Measurements from ENCODE around the gene SMARCA2.

Gene SMARCA2

DNA sequence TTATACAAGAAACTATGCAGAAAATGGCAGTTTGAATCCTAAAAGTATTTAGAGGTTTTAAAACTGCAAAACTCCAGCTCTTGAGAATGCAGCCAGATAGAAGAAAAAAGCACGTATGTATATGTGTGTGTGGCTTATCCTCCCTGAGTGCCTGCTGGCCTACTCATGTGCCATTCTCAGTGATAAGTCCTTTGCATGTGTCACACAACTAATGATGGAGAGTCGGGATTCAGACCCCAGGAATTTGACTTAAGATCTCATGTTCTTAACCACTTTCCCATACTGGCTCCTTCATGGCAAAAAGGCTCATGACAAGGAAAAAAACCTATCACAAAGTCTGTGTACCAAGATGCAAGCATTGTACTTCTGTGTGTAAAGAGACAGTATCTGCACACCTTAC lies 26.6 kb downstream of the SMARCA2 start:
- H3K4me1 ChIP-seq (ENCODE audit: control insufficient read depth, insufficient read depth, low read length, unreplicated experiment): no peaks in the 10 kb centered on the region
- H3K27ac ChIP-seq (ENCODE audit: low read depth, low read length): no peak overlapping the region
- no peaks in the 10 kb centered on the region for H3K79me2 ChIP-seq (ENCODE audit: control insufficient read depth, insufficient read depth, low read length, unreplicated experiment)
- no peaks in the 10 kb centered on the region for H3K27me3 ChIP-seq (ENCODE audit: insufficient read depth, low read length)
- H2AFZ ChIP-seq (ENCODE audit: low read length, unreplicated experiment): no peak overlapping the region
- H3K36me3 ChIP-seq (ENCODE audit: insufficient read depth, low read length): 0 out of 2 replicates have a peak, but pooled peaks cover 6% of the 10 kb centered on the region
- H3K4me3 ChIP-seq (ENCODE audit: low read depth, low read length): no peak overlapping the region

DNA sequence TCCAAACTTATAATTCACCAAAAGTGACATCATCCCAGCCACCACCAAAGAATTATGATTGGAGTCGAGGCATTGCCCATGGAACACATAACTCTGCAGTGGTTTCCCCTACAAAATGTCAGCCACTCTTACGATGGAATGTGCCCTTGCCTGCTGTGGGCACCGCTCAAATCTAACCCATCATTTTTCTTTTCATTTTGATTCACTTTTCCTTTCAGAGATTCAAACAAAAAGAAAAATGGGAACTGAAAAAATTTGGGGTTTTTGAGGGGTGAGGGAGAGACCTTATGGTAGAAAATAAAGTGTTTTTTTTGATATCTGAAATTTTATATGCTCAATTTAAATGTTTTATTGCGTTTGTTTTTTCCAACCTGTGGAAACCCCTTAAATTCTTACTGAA lies 28.1 kb downstream of the SMARCA2 start:
- no peaks in the 10 kb centered on the region for H3K79me2 ChIP-seq (ENCODE audit: control insufficient read depth, insufficient read depth, low read length, unreplicated experiment)
- no peak overlapping the region for H2AFZ ChIP-seq (ENCODE audit: low read length, unreplicated experiment)
- no peak overlapping the region for H3K27ac ChIP-seq (ENCODE audit: low read depth, low read length)
- H3K36me3 ChIP-seq (ENCODE audit: insufficient read depth, low read length): 0 out of 2 replicates have a peak, but pooled peaks cover 6% of the 10 kb centered on the region
- no peaks in the 10 kb centered on the region for H3K27me3 ChIP-seq (ENCODE audit: insufficient read depth, low read length)
- H3K4me1 ChIP-seq (ENCODE audit: control insufficient read depth, insufficient read depth, low read length, unreplicated experiment): no peaks in the 10 kb centered on the region
- H3K4me3 ChIP-seq (ENCODE audit: low read depth, low read length): no peak overlapping the region

- no peaks in the 10 kb centered on the region for H3K79me2 ChIP-seq (ENCODE audit: control insufficient read depth, insufficient read depth, low read length, unreplicated experiment)
Observed at GRCh38 chr9:2043881-2044462, 28.8 kb downstream of the SMARCA2 start.

GRCh38 chr9:2047144-2047671 lies 32.1 kb downstream of the SMARCA2 start:
- Histone ChIP-seq H3K4me1 (ENCODE audit: control insufficient read depth, insufficient read depth, low read length, unreplicated experiment) (peaks cover 3% of the 10 kb centered on the region), H2AFZ (ENCODE audit: low read length, unreplicated experiment) (no peak overlapping the region), H3K36me3 (ENCODE audit: insufficient read depth, low read length) (no peaks in the 10 kb centered on the region), H3K27ac (ENCODE audit: low read depth, low read length) (no peak overlapping the region), H3K4me3 (ENCODE audit: low read depth, low read length) (no peak overlapping the region), H3K27me3 (ENCODE audit: insufficient read depth, low read length) (no peaks in the 10 kb centered on the region), H3K79me2 (ENCODE audit: control insufficient read depth, insufficient read depth, low read length, unreplicated experiment) (no peaks in the 10 kb centered on the region)

More at GRCh38 chr9:2043881-2044462, 28.8 kb downstream of the SMARCA2 start:
- Histone ChIP-seq H3K36me3 (ENCODE audit: insufficient read depth, low read length) (0 out of 2 replicates have a peak, but pooled peaks cover 6% of the 10 kb centered on the region), H3K4me3 (ENCODE audit: low read depth, low read length) (no peak overlapping the region), H3K4me1 (ENCODE audit: control insufficient read depth, insufficient read depth, low read length, unreplicated experiment) (no peaks in the 10 kb centered on the region), H3K27me3 (ENCODE audit: insufficient read depth, low read length) (no peaks in the 10 kb centered on the region), H2AFZ (ENCODE audit: low read length, unreplicated experiment) (no peak overlapping the region), H3K27ac (ENCODE audit: low read depth, low read length) (no peak overlapping the region)

- no peaks in the 10 kb centered on the region for H3K27me3 ChIP-seq (ENCODE audit: insufficient read depth, low read length)
- peaks cover 3% of the 10 kb centered on the region for H3K4me1 ChIP-seq (ENCODE audit: control insufficient read depth, insufficient read depth, low read length, unreplicated experiment)
- no peaks in the 10 kb centered on the region for H3K79me2 ChIP-seq (ENCODE audit: control insufficient read depth, insufficient read depth, low read length, unreplicated experiment)
- H3K36me3 ChIP-seq (ENCODE audit: insufficient read depth, low read length): no peaks in the 10 kb centered on the region
- no peak overlapping the region for H2AFZ ChIP-seq (ENCODE audit: low read length, unreplicated experiment)
- H3K27ac ChIP-seq (ENCODE audit: low read depth, low read length): no peak overlapping the region
- H3K4me3 ChIP-seq (ENCODE audit: low read depth, low read length): no peak overlapping the region
Observed at GRCh38 chr9:2047916-2048315, 32.8 kb downstream of the SMARCA2 start.

DNA sequence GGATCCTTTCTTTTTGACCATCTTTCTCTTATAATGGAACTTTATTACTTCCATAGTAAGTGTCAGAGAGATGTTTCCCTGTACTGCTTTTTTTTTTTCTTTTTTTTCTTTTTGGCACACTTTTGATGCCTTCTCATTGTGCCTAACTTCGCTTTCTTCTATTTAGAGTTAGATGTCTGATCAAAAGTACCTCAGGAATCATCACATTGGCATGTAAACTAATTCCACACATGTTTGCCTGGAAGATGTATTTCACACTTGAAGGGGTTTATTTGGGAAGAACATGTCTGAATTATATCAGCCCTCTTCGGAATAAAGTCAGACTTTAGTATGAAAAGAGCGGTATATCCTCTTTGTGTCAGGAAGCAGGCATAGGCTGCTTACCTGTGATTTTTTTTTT lies 35.1 kb downstream of the SMARCA2 start:
- H2AFZ ChIP-seq (ENCODE audit: low read length, unreplicated experiment): no peak overlapping the region
- no peaks in the 10 kb centered on the region for H3K36me3 ChIP-seq (ENCODE audit: insufficient read depth, low read length)
- no peak overlapping the region for H3K4me3 ChIP-seq (ENCODE audit: low read depth, low read length)
- no peaks in the 10 kb centered on the region for H3K79me2 ChIP-seq (ENCODE audit: control insufficient read depth, insufficient read depth, low read length, unreplicated experiment)
- no peaks in the 10 kb centered on the region for H3K27me3 ChIP-seq (ENCODE audit: insufficient read depth, low read length)
- H3K4me1 ChIP-seq (ENCODE audit: control insufficient read depth, insufficient read depth, low read length, unreplicated experiment): peaks cover 13% of the 10 kb centered on the region
- H3K27ac ChIP-seq (ENCODE audit: low read depth, low read length): no peak overlapping the region

DNA sequence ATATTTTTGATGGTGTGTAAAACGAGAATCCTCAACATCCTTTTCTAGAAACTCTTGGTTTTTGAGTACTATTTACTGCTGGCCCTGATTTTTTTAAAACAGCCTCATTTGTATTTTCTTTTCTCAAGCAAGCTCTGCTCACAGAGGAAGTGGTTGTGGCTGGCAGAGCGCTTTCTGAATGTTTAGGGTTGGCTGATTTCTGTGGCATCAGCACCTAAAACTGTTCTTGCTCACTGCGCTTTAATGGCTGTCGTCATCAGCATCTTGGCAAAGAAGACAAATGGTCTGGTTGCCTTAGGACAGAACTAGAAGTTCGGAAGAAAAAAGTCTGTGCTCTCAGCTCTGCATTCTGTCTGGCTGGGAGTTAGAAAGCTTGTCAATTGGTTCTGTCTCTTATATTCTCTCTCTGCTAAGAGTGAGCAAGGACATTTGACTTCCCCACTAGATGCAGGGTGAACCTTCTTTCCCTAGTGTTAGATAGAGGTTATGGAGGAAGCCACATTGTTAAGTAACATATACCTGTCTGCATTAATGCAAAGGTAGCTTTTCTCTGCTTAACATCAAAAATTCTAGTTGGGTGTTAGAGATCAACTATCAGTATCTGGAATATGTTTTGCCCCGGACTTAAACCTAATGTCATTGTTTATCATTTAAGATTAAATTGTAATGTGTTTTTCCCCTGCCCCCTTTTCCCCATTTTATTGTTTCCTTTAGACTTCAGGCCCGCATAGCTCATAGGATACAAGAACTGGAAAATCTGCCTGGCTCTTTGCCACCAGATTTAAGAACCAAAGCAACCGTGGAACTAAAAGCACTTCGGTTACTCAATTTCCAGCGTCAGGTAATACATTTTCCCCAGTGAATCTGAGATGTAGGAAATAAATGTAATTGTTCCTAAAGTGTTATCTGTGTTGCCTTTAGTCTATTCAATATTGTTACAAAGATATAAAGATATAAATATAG lies 39.0 kb downstream of the SMARCA2 start:
- Histone ChIP-seq H3K79me2 (ENCODE audit: control insufficient read depth, insufficient read depth, low read length, unreplicated experiment) (no peaks in the 10 kb centered on the region), H2AFZ (ENCODE audit: low read length, unreplicated experiment) (no peak overlapping the region), H3K27ac (ENCODE audit: low read depth, low read length) (no peak overlapping the region), H3K4me3 (ENCODE audit: low read depth, low read length) (no peak overlapping the region), H3K4me1 (ENCODE audit: control insufficient read depth, insufficient read depth, low read length, unreplicated experiment) (peaks cover 18% of the 10 kb centered on the region), H3K36me3 (ENCODE audit: insufficient read depth, low read length) (peaks cover 11% of the 10 kb centered on the region; the same call in 1 of the 2 replicates), H3K27me3 (ENCODE audit: insufficient read depth, low read length) (no peaks in the 10 kb centered on the region)

- H2AFZ ChIP-seq (ENCODE audit: low read length, unreplicated experiment): peak overlapping the region; percentile 12
- no peaks in the 10 kb centered on the region for H3K27me3 ChIP-seq (ENCODE audit: insufficient read depth, low read length)
- peak overlapping the region; percentile 46 for H3K27ac ChIP-seq (ENCODE audit: low read depth, low read length)
- no peaks in the 10 kb centered on the region for H3K79me2 ChIP-seq (ENCODE audit: control insufficient read depth, insufficient read depth, low read length, unreplicated experiment)
- peaks cover 20% of the 10 kb centered on the region for H3K4me1 ChIP-seq (ENCODE audit: control insufficient read depth, insufficient read depth, low read length, unreplicated experiment)
- H3K4me3 ChIP-seq (ENCODE audit: low read depth, low read length): no peak overlapping the region; the same call in 1 of the 2 replicates
- peaks cover 11% of the 10 kb centered on the region; the same call in 1 of the 2 replicates for H3K36me3 ChIP-seq (ENCODE audit: insufficient read depth, low read length)
Observed at GRCh38 chr9:2055203-2055658, 40.1 kb downstream of the SMARCA2 start.

DNA sequence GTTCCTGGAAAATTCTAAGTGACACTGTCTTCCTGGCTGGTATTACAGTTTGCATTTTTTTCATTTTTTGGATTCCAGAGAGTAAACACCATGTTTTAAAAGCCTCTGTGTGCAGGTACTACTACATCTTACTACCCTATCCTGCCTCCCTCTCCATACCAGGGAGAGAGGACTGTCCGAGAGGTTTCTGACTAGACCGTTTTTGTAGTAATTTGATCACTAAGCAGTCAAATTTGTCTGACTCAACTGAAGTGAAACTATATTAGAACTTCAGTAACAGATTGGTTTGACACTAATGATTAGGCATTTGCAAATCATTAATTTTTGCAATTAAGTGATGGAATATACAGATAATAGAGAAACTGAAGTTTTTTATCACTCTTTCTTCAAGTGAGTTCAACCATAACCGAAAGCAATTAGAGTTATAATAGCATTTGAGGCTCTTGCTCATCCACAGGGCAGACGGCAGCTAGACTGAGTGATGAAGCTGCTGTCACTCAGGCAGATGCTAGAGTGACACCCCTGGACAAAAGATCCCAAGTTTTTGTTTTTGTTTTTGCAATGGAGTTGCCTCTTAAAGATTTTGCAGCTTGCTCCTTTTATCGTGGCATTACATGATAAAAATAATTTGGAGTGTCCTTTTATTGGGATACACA lies 44.3 kb downstream of the SMARCA2 start:
- H3K27ac ChIP-seq (ENCODE audit: low read depth, low read length): no peak overlapping the region
- H3K4me1 ChIP-seq (ENCODE audit: control insufficient read depth, insufficient read depth, low read length, unreplicated experiment): peaks cover 17% of the 10 kb centered on the region
- H3K27me3 ChIP-seq (ENCODE audit: insufficient read depth, low read length): no peaks in the 10 kb centered on the region
- peaks cover 11% of the 10 kb centered on the region for H3K36me3 ChIP-seq (ENCODE audit: insufficient read depth, low read length)
- no peaks in the 10 kb centered on the region for H3K79me2 ChIP-seq (ENCODE audit: control insufficient read depth, insufficient read depth, low read length, unreplicated experiment)
- no peak overlapping the region for H2AFZ ChIP-seq (ENCODE audit: low read length, unreplicated experiment)
- H3K4me3 ChIP-seq (ENCODE audit: low read depth, low read length): no peak overlapping the region

- H3K27ac ChIP-seq (ENCODE audit: low read depth, low read length): no peak overlapping the region
- H3K36me3 ChIP-seq (ENCODE audit: insufficient read depth, low read length): peaks cover 11% of the 10 kb centered on the region
- no peak overlapping the region for H3K4me3 ChIP-seq (ENCODE audit: low read depth, low read length)
- H2AFZ ChIP-seq (ENCODE audit: low read length, unreplicated experiment): no peak overlapping the region
- H3K4me1 ChIP-seq (ENCODE audit: control insufficient read depth, insufficient read depth, low read length, unreplicated experiment): peaks cover 9% of the 10 kb centered on the region
- no peaks in the 10 kb centered on the region for H3K27me3 ChIP-seq (ENCODE audit: insufficient read depth, low read length)
- no peaks in the 10 kb centered on the region for H3K79me2 ChIP-seq (ENCODE audit: control insufficient read depth, insufficient read depth, low read length, unreplicated experiment)
Observed at GRCh38 chr9:2060424-2060823, 45.3 kb downstream of the SMARCA2 start.

All from ACC112 (cell line).